Cerebellar nuclear complex (tissue), 1 donor: ENCODE results near the gene BTNL2.
"Not testable (repeated sequence)": the region's sequence is repeated elsewhere in the genome, so short reads cannot be mapped to it uniquely, and the experiment has no call there.

Source experiments
- DNase-seq, 2 experiments: peaks; one replicate each; lab custom pipeline; 2025; lab: John Stamatoyannopoulos, UW

BTNL2 gene

DNA sequence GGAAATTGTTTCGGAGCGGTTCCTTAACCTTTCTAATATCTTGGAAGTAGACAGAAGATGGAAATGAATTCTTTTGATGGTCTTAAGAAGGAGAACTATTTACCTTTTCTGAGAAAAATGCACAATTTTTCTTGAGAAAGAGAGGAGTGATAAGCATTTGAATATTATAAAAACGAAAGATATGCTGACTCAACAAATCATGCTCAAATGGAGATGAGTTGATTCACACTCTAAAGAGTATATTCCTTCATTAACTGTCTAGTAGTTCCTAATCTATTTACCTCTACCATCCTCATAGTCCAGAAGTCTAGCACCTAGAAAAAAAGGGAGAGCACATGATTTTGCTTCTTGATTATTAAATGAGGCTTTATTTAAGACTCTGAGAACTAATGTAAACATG, 39.3 kb downstream of the BTNL2 start:
- no peak for DNase-seq

DNA sequence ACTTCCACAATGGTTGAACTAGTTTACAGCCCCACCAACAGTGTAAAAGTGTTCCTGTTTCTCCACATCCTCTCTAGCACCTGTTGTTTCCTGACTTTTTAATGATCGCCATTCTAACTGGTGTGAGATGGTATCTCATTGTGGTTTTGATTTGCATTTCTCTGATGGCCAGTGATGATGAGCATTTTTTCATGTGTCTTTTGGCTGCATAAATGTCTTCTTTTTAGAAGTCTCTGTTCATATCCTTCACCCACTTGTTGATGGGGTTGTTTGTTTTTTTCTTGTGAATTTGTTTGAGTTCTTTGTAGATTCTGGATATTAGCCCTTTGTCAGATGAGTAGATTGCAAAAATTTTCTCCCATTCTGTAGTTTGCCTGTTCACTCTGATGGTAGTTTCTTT, 47.8 kb downstream of the BTNL2 start:
- not testable (repeated sequence) for DNase-seq

DNA sequence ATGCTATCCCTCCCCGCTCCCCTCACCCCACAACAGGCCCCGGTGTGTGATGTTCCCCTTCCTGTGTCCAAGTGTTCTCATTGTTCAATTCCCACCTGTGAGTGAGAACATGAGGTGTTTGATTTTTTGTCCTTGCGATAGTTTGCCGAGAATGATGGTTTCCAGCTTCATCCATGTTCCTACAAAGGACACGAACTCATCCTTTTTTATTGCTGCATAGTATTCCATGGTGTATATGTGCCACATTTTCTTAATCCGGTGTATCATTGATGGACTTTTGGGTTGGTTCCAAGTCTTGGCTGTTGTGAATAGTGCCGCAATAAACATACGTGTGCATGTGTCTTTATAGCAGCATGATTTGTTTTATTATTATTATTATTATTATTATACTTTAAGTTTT, 48.4 kb downstream of the BTNL2 start:
- DNase-seq, result not testable (repeated sequence)

DNA sequence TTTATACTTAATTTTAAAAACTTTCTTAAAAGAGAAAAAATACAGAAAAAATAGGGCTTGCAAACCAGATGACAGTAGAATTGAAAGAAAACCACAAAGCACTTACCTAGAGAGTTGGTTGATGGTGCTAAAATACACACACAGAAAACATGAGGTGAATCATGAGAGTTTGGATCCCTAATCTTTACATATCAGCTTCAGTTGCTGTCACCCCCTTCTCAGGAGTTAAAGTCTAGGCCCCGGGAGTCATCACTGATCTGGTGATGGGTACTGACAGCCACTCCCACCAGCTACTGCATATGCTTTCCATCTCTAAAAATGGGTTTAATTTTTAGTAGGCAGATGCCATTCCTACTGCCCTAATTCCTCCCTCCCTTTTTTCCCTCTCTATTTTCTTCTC, 52.0 kb downstream of the BTNL2 start:
- no peak for DNase-seq

DNA sequence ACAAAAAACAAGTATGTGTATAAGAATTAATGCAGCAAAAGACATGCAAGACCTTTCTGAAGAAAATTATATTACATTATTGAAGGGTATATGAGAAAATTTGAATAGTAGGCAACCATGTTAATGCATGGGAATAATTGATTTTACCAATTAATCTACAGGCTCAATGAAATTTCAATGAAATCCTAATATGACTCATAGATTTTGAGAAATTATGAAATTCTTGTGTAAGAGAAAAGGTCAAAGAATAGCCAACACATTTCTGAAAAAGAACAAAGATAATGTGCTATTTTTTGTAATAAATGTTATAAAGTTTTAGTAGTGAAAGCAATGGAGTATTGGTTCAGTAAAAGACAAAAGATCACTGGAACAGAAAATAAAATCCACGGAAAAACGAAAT, 53.6 kb downstream of the BTNL2 start:
- no peak for DNase-seq
